Measurements from ENCODE around the gene ARSB.

The ARSB gene

DNA sequence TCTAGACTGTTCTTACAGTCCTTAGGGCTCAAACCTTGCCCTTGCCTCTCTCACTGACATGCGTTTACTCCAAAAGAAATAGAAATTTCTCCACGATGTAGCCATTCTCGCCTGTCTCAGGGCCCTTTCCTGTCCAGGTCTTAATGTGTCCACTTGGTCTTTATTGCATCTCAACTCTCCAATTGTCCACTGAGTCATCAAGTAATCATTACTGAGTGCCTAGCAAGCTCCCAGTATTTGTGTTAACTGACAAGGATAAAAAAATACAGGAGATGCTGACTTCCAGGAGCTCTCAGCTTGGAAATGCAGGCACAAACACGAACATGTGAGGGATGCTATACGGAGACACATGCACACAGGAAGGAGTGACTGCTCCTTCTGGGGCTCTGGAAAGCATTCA, 147.3 kb downstream of the ARSB start:
- DNase-seq (ENCODE audit: low read depth): no peak

DNA sequence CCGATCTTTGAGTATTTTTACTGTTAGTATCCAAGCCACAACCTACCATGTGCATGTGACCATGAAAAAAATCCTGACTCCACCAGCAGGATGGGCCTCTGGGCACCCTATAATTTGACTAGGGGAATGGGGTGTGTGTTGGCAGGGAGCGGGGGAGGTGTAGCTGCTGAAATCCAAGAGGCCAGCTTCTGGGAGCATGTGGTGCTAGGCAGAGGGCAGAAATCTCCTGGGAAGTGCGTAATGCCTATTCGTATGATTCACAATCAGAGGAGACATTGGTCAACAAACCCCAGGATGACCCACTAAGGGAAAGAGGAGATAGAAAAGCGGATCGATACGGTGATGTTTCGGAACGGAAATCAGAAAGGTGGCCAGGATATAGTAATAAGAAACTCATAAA, 149.9 kb downstream of the ARSB start:
- DNase-seq (ENCODE audit: low read depth): no peak

DNA sequence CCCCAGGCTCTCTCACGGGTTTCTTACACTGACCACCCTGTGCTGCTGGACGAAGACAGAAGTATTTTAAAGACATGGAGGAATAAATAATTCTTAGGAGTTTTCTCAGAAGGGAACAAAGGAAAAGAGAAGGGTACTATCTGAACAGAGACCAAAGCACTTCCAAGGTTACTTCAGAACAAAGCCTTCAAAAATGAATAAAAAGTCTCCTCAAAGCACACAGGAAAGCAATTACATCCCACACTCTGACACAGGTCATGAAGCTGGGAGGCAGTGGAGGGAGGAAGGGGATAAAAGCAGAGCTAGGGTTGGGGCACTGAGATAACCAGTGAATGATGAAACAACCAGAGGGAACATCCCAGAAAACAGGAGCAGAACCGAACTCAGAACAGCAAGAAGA, 151.8 kb downstream of the ARSB start:
- no peak for DNase-seq (ENCODE audit: low read depth)

DNA sequence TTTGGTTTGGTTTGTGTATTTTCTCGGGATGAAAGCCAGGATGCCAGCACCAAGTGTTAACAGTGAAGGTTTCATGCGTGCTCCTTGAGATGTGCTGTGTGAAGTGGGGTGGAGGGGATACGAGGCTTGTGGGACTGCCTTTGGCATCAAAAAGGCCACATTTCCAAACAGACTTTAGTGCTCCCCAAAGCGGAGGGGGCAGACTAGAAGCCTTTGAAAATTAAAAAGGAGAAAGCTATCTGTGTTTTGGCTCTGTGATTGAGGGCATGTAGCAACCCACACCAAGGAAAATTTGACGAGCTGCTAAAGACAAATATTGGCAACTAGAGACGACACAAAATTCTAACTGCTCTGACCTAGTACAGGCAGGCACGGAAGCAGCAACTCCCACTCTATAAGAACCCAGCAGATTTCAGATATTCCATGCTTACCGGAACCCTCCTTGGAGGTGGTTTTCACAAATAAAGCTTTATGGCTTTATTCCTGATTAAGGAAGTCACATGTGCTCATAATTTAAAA, 154.5 kb downstream of the ARSB start:
- no peak for DNase-seq (ENCODE audit: low read depth)

- DNase-seq (ENCODE audit: low read depth): no peak
These were observed 155.1 kb downstream of the ARSB start for GRCh38 chr5:78829811-78830527.

DNA sequence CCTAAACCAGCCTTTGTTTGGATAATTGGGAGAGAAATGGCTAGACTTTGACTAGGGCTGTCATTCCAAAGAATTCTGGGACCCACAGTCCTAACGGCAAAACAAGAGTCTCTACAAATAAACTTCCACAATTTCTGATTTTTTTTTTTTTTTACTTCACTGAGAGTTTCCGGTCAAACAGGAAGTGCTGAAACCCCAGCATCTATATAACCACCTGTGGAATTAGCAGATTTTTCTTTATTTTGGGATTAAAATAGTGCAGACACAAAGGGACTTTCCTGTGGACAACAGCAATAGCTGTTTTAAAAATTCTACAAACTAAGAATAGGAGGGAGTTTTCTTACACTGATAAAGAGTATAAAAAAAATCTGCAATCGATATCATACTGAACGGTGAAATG, 157.4 kb downstream of the ARSB start:
- DNase-seq (ENCODE audit: low read depth): no peak

DNA sequence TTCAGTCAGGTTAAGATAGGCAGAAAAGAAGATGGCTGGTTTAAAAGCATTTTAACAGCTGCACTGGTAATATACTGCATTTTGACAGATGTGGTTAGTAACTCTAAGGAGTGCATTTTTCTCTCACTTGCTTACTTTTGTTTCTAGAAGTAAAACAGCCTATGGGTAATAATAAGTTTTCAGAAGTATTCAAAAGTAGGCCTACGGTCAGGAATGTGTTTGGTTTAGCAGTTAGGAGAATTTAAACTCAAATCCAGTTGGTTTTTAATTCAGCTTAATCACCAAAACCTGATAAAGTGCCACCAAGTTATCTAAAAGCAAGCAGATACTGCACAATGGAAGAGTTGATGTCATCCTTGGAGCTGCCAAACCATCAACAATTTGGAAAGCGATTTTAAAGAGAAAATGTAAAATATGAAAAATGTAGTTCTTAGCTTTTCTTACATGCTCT, 160.3 kb downstream of the ARSB start:
- DNase-seq (ENCODE audit: low read depth): no peak

DNA sequence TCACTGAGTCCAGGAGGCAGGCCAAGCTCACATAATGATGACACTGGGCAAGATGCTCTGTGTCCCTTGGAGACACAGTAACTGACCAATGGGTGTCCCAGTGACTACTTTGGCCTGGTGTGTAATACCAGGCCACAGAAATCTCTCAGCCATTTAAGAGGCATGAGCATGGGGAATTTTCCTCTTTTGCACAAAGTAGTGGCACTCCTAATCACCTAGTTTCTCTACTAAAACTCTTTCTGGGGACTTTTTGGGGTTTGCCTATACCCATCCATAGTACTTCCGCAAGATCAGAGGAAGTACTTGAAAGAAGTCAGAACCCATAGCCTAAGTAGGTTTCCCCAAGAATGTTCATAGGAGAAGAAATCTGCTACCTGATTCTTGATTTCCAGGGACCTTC, 161.9 kb downstream of the ARSB start:
- no peak for DNase-seq (ENCODE audit: low read depth)

GRCh38 chr5:78821536-78822021, 163.5 kb downstream of the ARSB start:
- DNase-seq (ENCODE audit: low read depth): no peak

DNA sequence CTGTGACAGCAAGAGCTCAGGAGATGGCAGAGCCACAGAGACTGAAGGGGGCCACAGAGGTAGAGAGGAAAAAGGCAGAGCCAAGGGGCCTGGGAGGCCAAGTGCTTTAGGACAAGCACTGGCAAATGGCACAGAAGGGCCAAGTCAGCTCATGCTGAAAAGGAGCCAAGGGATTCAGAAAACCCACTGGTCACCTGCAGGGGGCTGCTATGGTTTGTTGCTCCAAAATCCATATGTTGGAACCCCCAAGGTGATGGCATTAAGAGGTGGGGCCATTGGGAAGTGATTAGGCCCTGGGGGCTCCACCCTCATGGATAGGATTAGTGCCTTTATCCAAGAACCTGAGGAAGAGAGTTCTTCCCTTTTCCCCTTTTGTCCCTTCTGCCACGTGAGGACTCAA, 165.4 kb downstream of the ARSB start:
- no peak for DNase-seq (ENCODE audit: low read depth)

- DNase-seq (ENCODE audit: low read depth): no peak
These were observed 165.9 kb downstream of the ARSB start for GRCh38 chr5:78819166-78819565.

DNA sequence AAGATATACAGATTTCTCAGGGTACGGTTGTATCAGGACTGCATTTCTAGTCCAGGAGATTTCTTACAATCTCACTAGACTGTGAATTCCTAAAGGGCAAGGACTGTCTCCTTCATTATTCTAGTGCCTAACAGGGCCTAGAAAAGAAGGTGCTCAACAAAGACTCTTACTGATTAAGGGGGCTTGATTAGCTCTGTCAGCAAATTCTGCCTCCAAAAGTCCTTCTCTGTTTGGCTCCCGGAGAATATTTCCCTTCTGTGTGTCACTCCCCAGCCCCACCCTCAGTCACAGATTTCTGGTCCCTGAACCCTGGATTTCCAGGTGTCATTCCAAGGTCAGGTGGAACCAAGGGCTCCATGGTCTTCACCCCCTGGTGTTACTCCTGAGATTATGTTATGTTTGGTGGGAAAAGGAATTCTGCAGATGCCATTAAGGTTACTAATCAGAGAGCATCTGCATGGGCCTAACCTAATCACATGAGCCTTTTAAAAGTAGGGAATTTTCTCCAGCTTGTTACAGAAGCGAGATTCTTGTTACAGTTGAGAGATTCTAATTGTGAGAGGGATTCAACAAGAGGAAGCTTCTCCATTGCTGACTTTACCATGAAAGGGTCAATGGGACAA, 168.9 kb downstream of the ARSB start:
- no peak for DNase-seq (ENCODE audit: low read depth)

GRCh38 chr5:78813906-78814530, 171.1 kb downstream of the ARSB start:
- DNase-seq (ENCODE audit: low read depth): no peak

DNA sequence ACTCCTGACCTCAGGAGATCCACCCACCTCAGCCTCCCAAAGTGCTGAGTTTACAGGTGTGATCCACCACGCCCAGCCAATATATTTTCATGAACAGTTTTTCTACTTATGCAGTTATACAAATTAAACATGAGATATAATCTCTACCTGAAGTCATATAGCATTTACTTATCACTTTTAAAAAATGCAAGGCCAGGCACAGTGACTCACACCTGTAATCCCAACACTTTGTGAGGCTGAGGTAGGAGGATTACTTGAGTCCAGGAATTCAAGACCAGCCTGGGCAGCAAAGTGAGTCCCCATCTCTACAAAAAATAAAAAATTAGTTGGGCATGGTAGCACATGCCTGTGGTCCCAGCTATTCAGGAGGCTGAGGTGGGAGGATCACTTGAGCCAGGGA, 171.8 kb downstream of the ARSB start:
- no peak for DNase-seq (ENCODE audit: low read depth)

DNA sequence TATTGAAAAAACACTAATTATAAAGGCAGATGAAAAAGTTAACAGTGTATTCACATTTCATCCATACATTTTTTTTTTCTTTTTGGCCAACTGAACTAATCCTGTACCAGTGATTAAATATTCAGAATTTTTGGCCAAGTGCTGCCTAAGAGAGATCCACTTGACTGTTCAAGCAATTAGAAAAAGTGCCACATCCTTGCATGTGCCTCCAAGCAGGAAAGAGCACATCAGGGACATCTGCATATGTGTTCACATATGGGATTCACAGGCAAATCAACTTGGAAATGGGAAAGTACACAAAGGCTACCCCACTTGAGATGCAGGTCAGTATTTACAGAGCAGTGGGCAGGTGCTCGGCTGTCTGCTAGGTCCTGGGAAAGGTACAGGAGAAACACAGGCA, 173.2 kb downstream of the ARSB start:
- DNase-seq (ENCODE audit: low read depth): no peak

DNA sequence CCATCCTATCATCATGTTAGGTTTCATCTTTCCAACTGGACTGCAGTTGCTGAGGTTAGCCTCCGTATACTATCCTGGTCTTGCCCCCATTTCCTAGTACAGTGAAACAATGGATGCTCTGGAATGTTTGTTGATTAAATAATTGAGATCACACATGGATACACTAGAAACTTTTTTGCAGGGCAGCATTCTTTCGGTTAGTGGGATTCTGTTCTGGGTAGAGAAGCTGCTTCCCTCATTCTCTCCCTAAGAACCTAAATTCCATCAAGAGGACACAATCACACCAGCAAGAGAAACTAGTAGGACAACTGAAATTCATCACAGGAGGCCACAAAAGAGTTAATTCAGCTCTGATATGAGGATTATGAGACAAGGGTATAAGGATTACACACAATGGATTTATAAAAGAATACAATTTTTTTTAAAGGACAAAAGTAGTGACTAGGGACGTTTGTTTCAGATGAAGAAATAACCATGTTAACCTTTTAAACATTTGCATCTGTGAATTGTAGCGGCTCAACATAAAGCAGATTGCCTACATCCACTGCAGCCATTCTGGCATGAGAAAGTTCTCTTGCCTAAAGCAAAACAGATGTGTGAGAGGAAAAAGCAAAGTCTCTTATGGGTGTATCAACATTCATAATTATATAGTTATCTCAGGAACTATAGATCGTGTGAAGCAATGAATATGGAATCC, 173.8 kb downstream of the ARSB start:
- DNase-seq (ENCODE audit: low read depth): no peak

- DNase-seq (ENCODE audit: low read depth): no peak
These were observed 174.8 kb downstream of the ARSB start for GRCh38 chr5:78810098-78810920.

- DNase-seq (ENCODE audit: low read depth): no peak
These were observed 175.7 kb downstream of the ARSB start for GRCh38 chr5:78809444-78809843.

DNA sequence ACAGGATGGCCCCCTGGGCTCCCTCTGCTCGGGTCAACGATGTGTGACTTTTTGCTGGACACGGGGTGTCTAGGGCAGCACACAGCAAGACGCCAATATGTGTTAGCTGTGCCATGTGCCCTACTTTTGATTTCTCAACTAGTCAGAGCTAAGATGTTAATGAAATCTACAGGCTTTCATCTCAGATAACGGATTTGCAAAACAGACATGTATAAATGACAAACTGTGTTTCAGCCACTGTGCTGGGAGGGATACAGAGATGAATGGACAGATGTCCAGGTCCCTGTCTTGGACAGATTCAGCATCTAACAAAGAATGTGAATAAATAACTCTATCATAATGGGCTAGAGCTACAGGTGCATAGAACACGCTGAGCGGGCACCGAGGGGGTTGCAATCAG, 176.3 kb downstream of the ARSB start:
- no peak for DNase-seq (ENCODE audit: low read depth)

- no peak for DNase-seq (ENCODE audit: low read depth)
These were observed 176.7 kb downstream of the ARSB start for GRCh38 chr5:78808380-78808779.

DNA sequence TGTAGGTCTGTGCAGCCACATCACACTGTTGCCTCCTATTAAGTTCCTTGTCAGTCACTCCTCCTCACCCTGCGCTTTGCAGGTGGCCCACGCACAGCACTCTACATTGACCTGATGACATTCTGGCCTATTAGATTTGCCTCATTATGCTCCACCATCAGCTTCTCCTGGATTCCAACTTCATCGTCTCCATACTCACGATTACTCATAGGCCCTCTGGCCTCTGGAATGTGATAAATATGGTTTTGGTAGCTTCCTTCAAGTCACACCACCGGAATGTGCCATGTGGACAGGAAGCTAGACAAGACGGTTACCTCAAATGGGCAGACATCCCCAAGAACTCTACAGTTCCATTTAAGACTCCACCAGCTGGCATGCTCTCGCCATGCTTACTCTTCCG, 178.6 kb downstream of the ARSB start:
- no peak for DNase-seq (ENCODE audit: low read depth)
